GM21360 (cell line): ENCODE data around the gene SLIT1.

Source experiments
- ATAC-seq: cut with Tn5 transposase; IDR thresholded peaks from one replicate; pipeline ENCODE4 v1.9.1; 2021; ENCODE audit warnings: mild to moderate bottlenecking, moderate library complexity; ENCODE audit not compliant: unreplicated experiment

SLIT1 gene

GRCh38 chr10:97119058-97119745 is 66.6 kb downstream of the SLIT1 start:
- ATAC-seq: no peak

DNA sequence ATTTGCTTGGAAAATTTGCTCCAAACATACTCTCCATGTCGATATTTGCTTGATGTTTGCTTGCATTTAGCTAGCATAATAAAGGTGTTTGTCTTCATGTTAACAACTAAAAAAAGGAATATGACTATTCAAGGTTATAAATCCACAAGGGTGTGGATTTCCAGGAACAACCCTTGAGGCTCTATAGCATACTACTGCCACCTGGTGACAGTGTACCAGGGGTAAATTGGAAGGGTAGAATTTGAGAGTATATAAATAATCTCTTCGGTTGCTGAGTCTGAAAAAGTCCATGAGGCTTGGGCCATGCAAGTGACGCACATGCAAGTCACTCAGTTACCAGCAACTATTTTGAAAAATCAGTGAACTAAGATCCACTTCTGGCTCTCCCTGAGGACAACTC is 68.4 kb downstream of the SLIT1 start:
- ATAC-seq: no peak

DNA sequence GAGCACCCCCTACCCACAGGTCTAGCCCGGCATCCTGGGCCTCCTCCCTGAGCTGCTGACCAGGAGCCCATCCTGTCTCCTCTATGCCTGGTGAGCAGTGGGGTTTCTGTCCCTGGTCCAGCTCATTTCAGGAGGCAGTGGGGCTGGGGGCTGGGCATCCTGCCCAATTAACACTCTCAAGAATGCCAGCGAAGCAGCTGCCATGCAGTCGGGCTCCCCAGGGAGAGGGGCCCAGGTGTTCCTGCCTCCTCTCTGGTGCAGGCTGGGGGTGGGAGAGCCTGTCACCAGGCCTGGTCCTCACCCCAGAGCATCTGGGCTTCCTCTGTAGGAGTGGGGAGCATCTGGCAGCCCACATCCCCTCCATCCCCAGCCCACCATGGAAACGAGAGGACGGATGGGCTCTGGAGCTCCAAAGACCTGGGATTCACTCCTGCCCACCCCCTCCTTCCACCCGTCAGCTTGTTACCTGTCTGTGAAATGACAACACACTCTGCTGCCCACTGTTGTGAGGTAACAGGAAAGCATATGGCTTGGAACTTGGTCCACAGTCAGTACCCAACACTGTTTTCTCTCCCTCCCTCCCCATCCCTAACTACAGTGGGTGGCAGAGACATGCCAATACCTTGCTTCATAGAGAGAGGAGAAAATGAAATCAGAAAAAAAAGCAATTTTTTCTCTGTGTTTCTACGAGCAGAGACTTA is 69.1 kb downstream of the SLIT1 start:
- no peak for ATAC-seq

- ATAC-seq: no peak
Observed at GRCh38 chr10:97115846-97116245, 69.9 kb downstream of the SLIT1 start.

GRCh38 chr10:97111615-97112014 is 74.1 kb downstream of the SLIT1 start:
- no peak for ATAC-seq

GRCh38 chr10:97109547-97109946 is 76.2 kb downstream of the SLIT1 start:
- ATAC-seq: no peak

GRCh38 chr10:97107551-97107950 is 78.2 kb downstream of the SLIT1 start:
- no peak for ATAC-seq

DNA sequence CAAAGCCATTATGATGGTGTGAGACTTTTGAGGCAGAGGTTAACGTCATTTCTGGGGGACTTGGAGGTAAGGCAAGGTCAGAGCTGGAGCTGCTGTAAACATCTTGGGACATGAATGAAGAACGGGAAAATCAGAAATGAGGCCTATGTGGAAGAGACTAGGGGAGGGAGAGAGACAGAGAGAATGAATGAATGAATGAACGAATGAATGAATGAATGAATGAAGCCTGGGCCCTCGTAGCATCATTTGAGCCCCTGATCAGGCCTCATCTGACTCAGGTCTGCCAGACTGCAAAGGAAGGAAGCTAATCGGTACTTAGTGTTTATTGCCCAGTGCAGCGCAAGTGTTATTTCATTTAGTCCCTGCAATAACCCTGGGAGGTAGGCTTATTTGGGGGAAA is 79.6 kb downstream of the SLIT1 start:
- ATAC-seq: no peak

- ATAC-seq: no peak
Observed at GRCh38 chr10:97105303-97105702, 80.5 kb downstream of the SLIT1 start.

DNA sequence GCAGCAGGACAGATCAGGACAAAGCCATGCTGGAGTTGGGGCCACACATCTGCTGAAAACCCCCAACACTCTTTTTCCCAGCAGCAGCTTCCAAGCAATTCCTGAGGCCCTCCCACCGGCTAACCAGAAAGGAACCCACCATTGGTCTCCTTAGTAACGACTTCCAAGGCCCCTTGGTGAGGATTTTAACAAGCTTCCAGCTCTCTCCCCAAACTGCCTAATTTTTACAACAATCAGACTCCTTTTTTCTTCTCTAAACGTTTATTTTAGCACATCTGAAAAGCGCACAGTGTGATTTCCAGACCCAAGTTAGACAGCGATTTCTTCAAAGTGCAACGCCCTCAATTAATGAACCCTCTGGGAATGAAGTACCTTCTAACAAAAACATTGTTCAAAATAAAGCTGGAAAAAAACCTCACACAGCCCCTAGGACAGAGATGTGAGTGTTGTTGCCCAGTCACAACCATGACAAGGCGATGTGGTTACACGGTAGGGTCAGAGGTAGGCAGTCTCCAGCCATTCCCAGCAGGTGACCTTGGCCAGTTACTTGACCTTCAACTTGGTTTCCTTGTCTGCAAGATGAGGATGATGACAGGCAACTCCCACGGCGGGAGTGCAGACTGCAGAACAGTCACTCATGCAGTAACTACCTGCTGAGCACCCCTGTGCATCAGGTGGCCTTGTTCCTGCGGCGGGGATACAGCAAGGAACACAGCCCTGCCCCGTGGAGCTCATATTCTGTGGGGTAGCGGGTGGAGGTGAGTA is 82.3 kb downstream of the SLIT1 start:
- ATAC-seq: no peak

DNA sequence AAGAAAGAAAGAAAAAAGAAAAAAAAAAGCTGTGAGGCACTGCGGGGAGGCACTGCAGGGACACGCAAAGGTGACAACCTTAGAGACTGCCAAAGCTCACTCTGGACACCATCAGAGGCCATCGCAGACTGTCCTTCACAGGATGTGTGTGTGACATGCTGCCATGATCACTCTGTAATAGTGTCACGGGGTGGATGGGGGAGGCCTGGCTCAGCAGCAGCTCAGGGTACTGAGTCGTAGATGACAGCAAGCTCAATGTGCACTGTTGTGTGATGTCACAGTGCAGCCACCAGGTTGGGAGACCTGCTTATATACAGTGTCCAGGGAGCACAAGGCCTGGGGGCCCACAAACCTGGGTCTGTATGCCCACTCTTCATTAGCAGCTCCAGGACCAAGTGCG is 83.3 kb downstream of the SLIT1 start:
- no peak for ATAC-seq

DNA sequence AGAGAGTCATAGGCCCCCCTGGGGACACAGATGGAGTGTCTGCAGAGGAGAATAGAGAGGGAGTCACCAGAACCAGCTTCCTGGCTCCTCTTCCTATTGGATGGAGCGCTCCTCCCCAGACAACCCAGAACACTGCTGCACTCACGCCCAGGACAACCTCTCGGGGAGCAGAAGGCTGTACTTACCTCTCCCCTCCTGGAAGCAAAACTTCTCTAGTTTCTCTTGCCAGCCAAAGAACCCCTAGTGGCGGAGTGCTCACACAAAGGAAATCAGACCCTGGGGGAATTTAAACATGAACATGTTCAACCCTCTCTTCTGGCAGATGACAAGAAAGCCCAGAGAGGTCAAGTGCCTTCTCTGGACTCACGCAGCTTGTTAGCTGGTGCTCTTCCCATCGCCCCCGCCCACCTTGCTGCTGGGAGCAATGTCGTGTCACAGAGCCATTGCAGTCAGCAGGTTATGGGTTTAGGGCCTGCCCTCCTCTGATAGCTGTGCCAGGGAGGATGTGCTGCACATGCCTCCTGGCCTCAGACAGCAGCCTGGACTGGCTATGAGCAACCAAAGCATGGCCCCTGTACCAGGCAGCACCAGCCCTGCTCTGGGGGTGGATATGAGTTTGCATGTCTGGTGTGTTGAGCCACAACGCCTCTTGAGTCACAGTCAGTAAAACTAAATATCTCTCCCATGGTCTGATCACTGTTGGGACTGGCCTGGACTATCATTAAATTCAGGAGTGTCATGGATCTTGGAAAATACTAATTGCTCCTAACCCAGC is 84.4 kb downstream of the SLIT1 start:
- ATAC-seq: no peak

DNA sequence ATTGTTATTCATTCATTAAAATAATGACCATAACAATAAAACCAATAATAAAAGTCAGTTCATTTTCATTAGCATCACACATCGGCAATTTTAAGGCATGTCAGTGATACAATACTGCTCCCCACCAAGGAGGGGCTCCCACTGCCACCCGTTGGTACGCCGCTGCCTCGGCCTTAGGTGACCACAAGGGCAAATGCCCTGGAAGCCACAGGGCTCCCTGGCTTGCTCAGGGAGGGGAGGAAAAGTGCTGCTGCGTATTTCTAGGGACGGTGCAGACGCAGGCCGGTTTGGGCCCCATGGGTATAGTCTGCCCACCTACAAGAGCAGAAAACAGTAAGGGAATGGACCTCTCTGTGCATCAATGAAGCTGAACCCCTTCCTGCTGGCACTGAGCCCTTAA is 85.1 kb downstream of the SLIT1 start:
- ATAC-seq: no peak

DNA sequence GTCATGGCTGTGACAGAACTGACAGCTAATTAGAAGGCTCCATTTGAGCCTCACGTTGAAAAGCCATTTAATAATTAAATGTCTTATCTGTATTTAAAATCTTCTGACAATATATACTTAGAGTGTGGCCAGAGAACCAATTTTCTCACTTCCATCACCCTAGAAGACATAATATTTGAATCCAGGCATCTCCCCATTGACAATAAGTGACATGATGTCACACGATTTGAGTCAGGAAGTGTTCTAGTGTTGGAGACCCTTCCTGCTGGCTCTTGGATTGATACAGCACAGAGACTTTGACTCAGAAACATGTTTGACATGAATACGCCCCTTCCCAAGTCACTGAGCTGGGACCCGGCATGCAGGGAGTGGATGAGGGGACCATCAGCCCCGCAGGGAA is 85.9 kb downstream of the SLIT1 start:
- ATAC-seq: no peak

DNA sequence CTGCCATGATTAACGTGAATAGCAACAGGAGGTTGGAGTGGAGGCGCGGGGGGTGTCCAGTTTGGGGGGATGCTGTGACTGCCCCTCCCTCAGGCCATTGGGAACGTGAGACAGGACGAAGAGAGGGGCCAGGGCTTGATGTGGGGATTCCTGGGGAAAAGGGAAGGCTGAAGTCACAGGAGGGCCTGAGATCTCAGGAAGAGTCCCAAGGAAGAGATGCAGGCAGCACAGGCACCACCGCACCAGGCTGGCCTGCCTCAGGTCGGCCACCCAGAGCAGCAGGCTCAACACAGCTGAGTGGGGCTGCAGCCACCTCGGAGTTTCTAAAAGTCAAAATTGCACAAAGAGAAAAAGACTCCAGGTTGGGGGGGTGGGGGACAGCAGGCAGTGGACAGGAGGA is 86.7 kb downstream of the SLIT1 start:
- ATAC-seq: no peak

- no peak for ATAC-seq
Observed at GRCh38 chr10:97097084-97097433, 88.7 kb downstream of the SLIT1 start.

DNA sequence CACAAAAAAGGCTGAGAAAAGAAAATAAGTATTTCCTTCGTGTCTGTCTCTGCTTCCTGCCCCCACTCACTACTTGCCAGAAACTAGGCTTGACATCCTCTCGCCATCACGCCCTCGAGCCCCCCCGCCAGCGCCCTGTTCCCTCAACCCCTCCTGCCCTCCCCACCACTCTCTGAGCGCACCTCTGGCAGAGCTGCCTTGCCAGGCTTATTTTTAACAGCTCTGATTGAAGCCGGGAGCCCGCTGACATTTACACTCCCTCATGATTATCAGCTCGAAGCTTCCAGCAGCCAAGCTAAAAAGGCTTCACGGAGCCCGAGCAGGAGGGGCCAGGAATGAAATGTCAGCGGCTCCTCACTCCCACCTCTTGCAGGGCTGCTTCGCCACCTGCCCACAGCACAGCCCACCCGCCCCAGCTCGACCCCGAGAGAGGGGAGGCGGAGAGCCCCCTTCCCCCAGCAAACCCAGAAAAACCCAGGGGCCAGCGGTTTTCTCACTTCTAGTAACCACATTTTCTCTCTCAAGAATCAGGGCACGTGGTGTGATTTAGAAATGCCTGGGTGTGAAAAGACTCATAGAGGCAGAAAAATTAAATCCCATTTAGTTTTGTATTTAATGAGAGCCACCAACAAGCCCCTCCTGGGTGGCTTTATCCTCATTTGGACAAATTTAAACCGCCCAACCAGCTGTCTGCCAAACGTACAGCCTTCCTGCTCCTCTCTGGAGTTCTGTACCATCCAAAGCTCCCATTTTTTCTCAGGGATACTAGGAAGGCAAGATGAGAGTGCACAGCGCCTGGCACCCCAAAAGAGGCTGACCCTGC is 89.3 kb downstream of the SLIT1 start:
- ATAC-seq: no peak

GRCh38 chr10:97095701-97096260 is 90.0 kb downstream of the SLIT1 start:
- no peak for ATAC-seq

DNA sequence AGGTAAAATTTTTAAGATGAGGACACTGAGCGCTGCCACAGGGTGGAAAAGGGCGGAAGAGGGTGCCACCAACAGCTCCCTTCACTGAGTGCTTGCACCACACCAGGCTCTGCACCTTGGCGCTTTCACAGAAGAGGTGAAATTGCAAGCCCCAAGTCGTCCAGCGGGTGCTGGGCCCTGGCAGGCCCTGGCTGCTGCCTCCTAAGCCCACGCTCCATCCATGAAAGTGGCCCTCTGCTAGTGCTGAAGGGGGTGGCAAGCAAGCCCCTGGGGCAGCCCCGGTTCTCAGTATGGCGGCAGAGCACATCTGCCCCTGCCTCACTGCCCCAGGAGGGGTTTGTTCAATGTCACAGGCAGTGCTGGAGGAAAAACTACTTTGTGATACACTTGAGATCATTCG is 95.1 kb downstream of the SLIT1 start:
- no peak for ATAC-seq

DNA sequence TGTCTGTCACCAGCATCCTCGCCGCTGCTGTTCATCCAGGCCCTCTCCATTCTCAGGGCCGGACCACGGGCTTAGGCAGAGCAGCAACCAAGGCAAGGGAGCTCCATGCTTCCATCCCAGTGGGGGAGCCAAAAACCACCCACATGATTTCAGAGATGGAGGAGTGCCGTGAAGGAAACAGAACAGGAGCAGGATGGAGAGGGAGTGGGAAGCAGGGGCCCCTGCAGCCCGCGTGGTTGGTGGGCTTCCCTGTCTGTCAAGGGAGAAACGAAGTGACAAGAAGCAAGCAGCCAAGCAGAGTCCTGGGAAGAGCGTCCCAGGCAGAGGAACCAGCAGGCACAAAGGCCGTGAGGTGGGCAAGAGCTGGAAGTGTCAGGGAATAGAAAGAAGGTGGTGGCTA is 95.7 kb downstream of the SLIT1 start:
- no peak for ATAC-seq
